Measurements from ENCODE around the gene EPS15. TPM values are rescaled to one million over a fixed set of nuclear protein-coding genes. Genes with fewer than 3 reads are reported as not detected.
"Not testable (repeated sequence)": the region's sequence is repeated elsewhere in the genome, so short reads cannot be mapped to it uniquely, and the experiment has no call there.

The EPS15 gene
- total and polyA plus RNA-seq, 2 donors (not counting 1 experiment from before 2014, with no cell fraction given) = 40.3 to 151 TPM

DNA sequence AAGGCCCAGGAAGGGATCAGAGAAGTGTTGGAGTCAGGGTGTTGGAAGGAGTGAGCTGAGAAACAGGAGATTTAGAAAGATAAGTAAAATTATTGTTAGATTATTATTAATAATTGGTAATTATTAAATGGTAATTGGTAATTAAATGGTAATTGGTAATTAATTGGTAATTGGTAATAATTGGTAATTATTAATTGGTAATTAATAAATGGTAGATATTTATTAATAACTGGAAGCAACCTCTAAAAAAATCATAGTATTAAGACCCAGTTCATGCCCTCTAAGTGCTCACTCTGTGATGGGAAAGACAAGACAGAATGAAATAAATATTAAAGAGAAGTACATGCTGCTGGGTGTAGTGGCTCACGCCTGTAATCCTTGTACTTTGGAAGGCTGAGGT is 13.8 kb upstream of the EPS15 start:
- H3K79me2 ChIP-seq (ENCODE audit: control insufficient read depth, insufficient read depth, low read length) = no peaks in the 10 kb centered on the region
- ChIA-PET POLR2A (no interaction called here), CTCF (interaction anchor here (0.7 to 2.8 kb wide), 3 partner anchors 44 to 236 kb away, joined by 3 to 12 read pairs (median 3); no protein-coding TSS in a partner anchor)
- H3K4me1 ChIP-seq (ENCODE audit: control insufficient read depth in 2 of 2, insufficient read depth in 2 of 2, low read length in 2 of 2) = peaks cover 0 to 8% of the 10 kb centered on the region in 2 donors
- H3K27me3 ChIP-seq (replicated peaks in 1 of 4; ENCODE audit: control extremely low read depth in 1 of 4, control insufficient read depth in 3 of 4, insufficient read depth in 4 of 4, low read length in 3 of 4) = no peaks in the 10 kb centered on the region
- intact Hi-C loops (cut with micrococcal nuclease) = no loop called here
- no CpG with 5 or more reads among the region's 1 CpG for WGBS (ENCODE audit: insufficient coverage)
- no peak for TF ChIP-seq EZH2 (IDR thresholded peaks at IDR 0.05; ENCODE audit: borderline replicate concordance, insufficient read depth, low read depth, low read length, poor library complexity, severe bottlenecking)
- TF ChIP-seq, protein P1, sequence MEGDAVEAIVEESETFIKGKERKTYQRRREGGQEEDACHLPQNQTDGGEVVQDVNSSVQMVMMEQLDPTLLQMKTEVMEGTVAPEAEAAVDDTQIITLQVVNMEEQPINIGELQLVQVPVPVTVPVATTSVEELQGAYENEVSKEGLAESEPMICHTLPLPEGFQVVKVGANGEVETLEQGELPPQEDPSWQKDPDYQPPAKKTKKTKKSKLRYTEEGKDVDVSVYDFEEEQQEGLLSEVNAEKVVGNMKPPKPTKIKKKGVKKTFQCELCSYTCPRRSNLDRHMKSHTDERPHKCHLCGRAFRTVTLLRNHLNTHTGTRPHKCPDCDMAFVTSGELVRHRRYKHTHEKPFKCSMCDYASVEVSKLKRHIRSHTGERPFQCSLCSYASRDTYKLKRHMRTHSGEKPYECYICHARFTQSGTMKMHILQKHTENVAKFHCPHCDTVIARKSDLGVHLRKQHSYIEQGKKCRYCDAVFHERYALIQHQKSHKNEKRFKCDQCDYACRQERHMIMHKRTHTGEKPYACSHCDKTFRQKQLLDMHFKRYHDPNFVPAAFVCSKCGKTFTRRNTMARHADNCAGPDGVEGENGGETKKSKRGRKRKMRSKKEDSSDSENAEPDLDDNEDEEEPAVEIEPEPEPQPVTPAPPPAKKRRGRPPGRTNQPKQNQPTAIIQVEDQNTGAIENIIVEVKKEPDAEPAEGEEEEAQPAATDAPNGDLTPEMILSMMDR (IDR thresholded peaks at IDR 0.05) = no peak
- Mint-ChIP-seq H3K9me3 (ENCODE audit: insufficient read depth) (no peaks in the 10 kb centered on the region), H3K4me1 (peaks cover 14% of the 10 kb centered on the region), H3K4me3 (no peak overlapping the region), H3K27me3 (no peaks in the 10 kb centered on the region), H3K27ac (no peak overlapping the region)
- no peak overlapping the region for H3K4me2 ChIP-seq (replicated peaks; ENCODE audit: low read depth, low read length, poor library complexity, severe bottlenecking)
- H3K36me3 ChIP-seq (replicated peaks in 1 of 2; ENCODE audit: control extremely low read depth in 1 of 2, control insufficient read depth in 1 of 2, extremely low read depth in 1 of 2, insufficient read depth in 2 of 2, low read length in 1 of 2) = no peaks in the 10 kb centered on the region
- H3K4me3 ChIP-seq (ENCODE audit: control extremely low read depth in 1 of 5, extremely low read depth in 1 of 5, insufficient read depth in 1 of 5, low read depth in 2 of 5, low read length in 4 of 5) = no peak overlapping the region
- H3K9ac ChIP-seq (ENCODE audit: low read length) = no peak overlapping the region
- ATAC-seq (ENCODE audit: low read depth) (no peak), DNase-seq (no peak)
- no peak overlapping the region for H2AFZ ChIP-seq (ENCODE audit: insufficient read depth, low read depth, low read length, poor library complexity, severe bottlenecking)
- no peaks in the 10 kb centered on the region for H4K20me1 ChIP-seq (ENCODE audit: control insufficient read depth, insufficient read depth, low read length, poor library complexity, severe bottlenecking)
- H3K9me3 ChIP-seq (ENCODE audit: control extremely low read depth in 1 of 3, control insufficient read depth in 2 of 3, insufficient read depth in 1 of 3, low read length in 2 of 3) = no peaks in the 10 kb centered on the region
- no peak overlapping the region for H3K27ac ChIP-seq (ENCODE audit: low read length in 2 of 2)

DNA sequence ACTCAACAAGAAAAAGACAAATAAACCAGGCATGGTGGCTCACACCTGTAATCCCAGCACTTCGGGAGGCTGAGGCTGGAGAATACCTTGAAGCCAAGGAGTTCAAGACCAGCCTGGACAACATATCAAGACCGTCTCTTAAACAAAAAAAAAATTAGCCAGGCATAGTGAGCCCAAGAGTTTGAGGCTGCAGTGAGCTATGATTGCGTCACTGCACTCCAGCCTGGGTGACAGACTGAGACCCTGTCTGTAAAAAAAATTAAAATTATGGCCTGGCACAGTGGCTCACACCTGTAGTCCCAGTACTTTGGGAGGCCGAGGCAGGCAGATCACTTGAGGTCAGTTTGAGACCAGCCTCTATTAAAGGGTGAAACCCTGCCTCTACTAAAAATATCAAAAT is 11.4 kb upstream of the EPS15 start:
- H3K27me3 ChIP-seq (replicated peaks in 1 of 4; ENCODE audit: control extremely low read depth in 1 of 4, control insufficient read depth in 3 of 4, insufficient read depth in 4 of 4, low read length in 3 of 4); H3K9me3 ChIP-seq (ENCODE audit: control extremely low read depth in 1 of 3, control insufficient read depth in 2 of 3, insufficient read depth in 1 of 3, low read length in 2 of 3); POLR2A ChIA-PET; H2AFZ ChIP-seq (ENCODE audit: insufficient read depth, low read depth, low read length, poor library complexity, severe bottlenecking); H4K20me1 ChIP-seq (ENCODE audit: control insufficient read depth, insufficient read depth, low read length, poor library complexity, severe bottlenecking); DNase-seq; H3K4me2 ChIP-seq (replicated peaks; ENCODE audit: low read depth, low read length, poor library complexity, severe bottlenecking); H3K79me2 ChIP-seq (ENCODE audit: control insufficient read depth, insufficient read depth, low read length); intact Hi-C loops (cut with micrococcal nuclease); H3K4me1 ChIP-seq (ENCODE audit: control insufficient read depth in 2 of 2, insufficient read depth in 2 of 2, low read length in 2 of 2); H3K27ac ChIP-seq (ENCODE audit: low read length in 2 of 2); ATAC-seq (ENCODE audit: low read depth); H3K4me3 Mint-ChIP-seq; CTCF ChIA-PET; H3K36me3 ChIP-seq (replicated peaks in 1 of 2; ENCODE audit: control extremely low read depth in 1 of 2, control insufficient read depth in 1 of 2, extremely low read depth in 1 of 2, insufficient read depth in 2 of 2, low read length in 1 of 2); H3K4me3 ChIP-seq (ENCODE audit: control extremely low read depth in 1 of 5, extremely low read depth in 1 of 5, insufficient read depth in 1 of 5, low read depth in 2 of 5, low read length in 4 of 5); H3K27me3 Mint-ChIP-seq; H3K9ac ChIP-seq (ENCODE audit: low read length); H3K9me3 Mint-ChIP-seq (ENCODE audit: insufficient read depth); H3K27ac Mint-ChIP-seq: not testable (repeated sequence)
- 98% methylated on average over 4 of the region's 4 CpGs for WGBS (ENCODE audit: insufficient coverage)
- peaks cover 14% of the 10 kb centered on the region for H3K4me1 Mint-ChIP-seq

All from B cell (primary cell).